SW480 (cell line): Measurements from ENCODE around the gene UVSSA.
"Not testable (repeated sequence)": the region's sequence is repeated elsewhere in the genome, so short reads cannot be mapped to it uniquely, and the experiment has no call there.

ENCODE experiments used
- DNase-seq: peaks from one replicate; pipeline ENCODE4 v3.0.0-alpha.2; 2016; ENCODE audit warnings: low spot score

Gene UVSSA

GRCh38 chr4:1421657-1422056, 74.6 kb downstream of the UVSSA start:
- no peak for DNase-seq

DNA sequence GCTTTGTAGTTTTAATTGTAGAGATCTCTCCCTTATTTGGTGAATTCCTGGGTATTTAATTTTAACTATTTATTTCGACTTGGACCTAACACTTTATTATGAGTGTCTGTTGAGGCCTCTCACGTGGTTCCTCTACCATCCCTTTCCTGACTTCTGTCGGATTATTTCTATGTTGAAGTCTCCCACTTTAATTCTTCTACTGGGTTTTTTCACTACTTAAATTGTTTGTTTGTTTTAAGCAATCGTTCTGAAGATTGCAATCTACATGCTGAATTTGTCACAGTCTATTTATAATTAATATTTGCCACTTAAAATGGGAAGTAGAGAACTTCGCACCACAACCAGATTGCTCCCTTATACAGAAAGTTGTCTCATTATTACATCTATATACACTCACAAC, 80.0 kb downstream of the UVSSA start:
- no peak for DNase-seq

GRCh38 chr4:1443688-1444172, 96.7 kb downstream of the UVSSA start:
- not testable (repeated sequence) for DNase-seq
